ENCODE data around the gene ZBTB17.

GRCh38 chr1:15994590-15995351 lies 18.9 kb upstream of the ZBTB17 start:
- peak; percentile 69 to 92 (median 74) for TF ChIP-seq CTCF (IDR thresholded peaks at IDR 0.05)
- no peak for TF ChIP-seq POLR2A (IDR thresholded peaks at IDR 0.05)

All from heart left ventricle (tissue), 13 donors.